Lower leg skin (tissue), 4 donors: ENCODE results near the gene ZNF600. TPM values are rescaled to one million over a fixed set of nuclear protein-coding genes. Genes with fewer than 3 reads are reported as not detected.
"Not testable (repeated sequence)": the region's sequence is repeated elsewhere in the genome, so short reads cannot be mapped to it uniquely, and the experiment has no call there.

Experiments
- DNase-seq, 2 donors: peaks; one replicate each; pipeline ENCODE4 v3.0.0-alpha.2; 2019; ENCODE audit warnings: low spot score in 2 of 2
- H3K4me3 ChIP-seq: fragments of 200-600 bp; sonication (generic); 2 replicates; pipeline ENCODE4 v1.5.1; 2017; ENCODE audit warnings: mild to moderate bottlenecking, low read depth; ENCODE audit not compliant: poor library complexity, severe bottlenecking
- CTCF ChIP-seq, 3 donors: fragments of 450-650 bp; IDR thresholded peaks; one replicate each; pipeline ENCODE4 v1.5.1; 2016; ENCODE audit warnings: antibody characterized with exemption in 3 of 3, mild to moderate bottlenecking in 3 of 3, moderate library complexity in 2 of 3
- POLR2A ChIP-seq, 2 donors: fragments of 450-650 bp; IDR thresholded peaks; one replicate each; pipeline ENCODE4 v1.6.1; 2016 to 2017; ENCODE audit warnings: antibody characterized with exemption in 2 of 2, mild to moderate bottlenecking in 1 of 2, moderate library complexity in 1 of 2
- WGBS, 2 donors: methylation state at CpG; one replicate each; pipeline ENCODE4 v1.1.5; 2018; 5-methylcytosine and 5-hydroxymethylcytosine counted together
- intact Hi-C: fragments of 100-400 bp; cut with DNase I; formaldehyde crosslinking; loops from one replicate; pipeline ENCODE4 v1.15.0; 2023; ENCODE audit warnings: low total_unique reads
- total RNA-seq, 4 donors: library from RNA; depleted of rRNA; stranded (reverse); fragments of >200 nt; gene quantifications; one replicate each; pipeline ENCODE4 v1.1.0, GENCODE V29; 2016

ZNF600 gene
- 10 to 100 TPM in 1 of 4 donors, 1 to 10 TPM in 3; 5.5 to 12.6 (median 7.9) TPM for total RNA-seq

DNA sequence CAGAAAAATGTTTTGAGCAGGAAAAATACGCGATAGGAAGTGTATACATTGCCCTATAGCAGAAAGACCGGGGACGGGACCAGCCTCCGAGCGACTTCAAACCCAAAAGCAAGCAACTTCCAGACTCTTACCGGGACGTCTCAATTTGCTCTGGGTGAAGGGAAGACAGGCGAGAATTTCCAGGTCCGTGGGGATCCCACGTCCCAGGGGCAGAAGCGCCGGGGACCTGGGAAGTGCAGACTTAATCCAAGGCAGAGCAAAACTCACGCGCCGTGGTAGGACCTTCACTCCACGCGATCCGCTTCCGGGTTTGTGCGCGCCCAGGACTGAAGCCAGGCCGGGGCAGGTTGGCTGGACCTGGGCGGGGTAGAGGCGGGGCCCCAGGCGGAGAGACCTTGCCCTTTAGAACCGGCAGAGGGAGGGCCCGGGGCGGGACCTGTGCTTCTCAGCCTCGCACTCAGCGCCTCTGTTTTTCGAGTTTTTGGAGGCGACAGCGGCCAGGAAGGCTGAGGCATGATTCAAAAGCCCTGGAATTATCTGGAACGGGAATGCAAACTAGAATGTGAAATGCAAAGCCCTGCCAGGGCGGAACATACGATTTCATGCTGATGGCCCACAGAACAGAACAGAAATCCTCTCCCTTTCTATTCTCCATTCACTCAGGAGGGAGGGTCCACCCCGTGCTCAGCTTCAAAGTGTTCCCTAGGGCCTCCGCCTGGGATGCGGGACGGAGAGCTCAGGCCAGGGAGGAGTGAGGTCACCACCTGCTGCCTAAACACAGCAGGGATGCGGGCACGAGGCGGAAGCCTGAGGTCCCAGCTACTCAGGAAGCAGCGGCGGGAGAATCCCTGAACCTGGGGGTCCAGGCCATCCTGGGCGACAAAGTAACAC is at the start of gene ZNF600:
ZNF600 (minus strand) TSS at position 328 of the 891 bp plus-strand sequence. CDS start 7,903 bp downstream, outside the sequence.
- peak; percentile 87 to 98 for DNase-seq
- peak within 1 kb of the TSS; percentile 57 for H3K4me3 ChIP-seq
- intact Hi-C loops: not testable (repeated sequence)
- 1% methylated on average over 47 of the region's 47 CpGs for WGBS, 2 donors

DNA sequence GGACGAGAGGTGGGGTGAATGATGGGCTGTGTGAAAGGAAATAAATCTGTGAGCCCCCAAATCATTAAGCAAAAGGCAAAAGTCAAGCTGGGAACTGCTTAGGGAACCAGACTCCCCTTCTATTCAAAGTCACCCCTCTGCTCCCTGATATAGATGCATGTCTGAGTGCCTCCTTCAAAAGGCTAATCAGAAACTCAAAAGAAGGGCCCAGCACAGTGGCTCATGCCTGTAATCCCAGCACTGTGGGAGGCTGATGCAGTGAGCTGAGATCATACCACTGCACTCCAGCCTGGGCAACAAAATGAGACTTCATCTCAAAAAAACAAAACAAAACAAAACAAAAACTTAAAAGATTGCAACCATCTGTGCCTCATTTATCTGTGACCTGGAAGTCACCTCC is 47.7 kb upstream of the ZNF600 start:
- intact Hi-C loops, DNase-seq: not testable (repeated sequence)

GRCh38 chr19:52833541-52833940 is 47.0 kb upstream of the ZNF600 start:
- WGBS, 2 donors: 57 to 60% methylated on average over 5 of the region's 5 CpGs
- intact Hi-C loops, H3K4me3 ChIP-seq, DNase-seq: not testable (repeated sequence)

More for the DNA sequence above, 47.7 kb upstream of the ZNF600 start:
- H3K4me3 ChIP-seq: not testable (repeated sequence)
- WGBS, 2 donors: 48 to 53% methylated on average over 1 of the region's 1 CpG

GRCh38 chr19:52829866-52830265 is 43.3 kb upstream of the ZNF600 start:
- H3K4me3 ChIP-seq, intact Hi-C loops, DNase-seq: not testable (repeated sequence)
- WGBS, 2 donors: 50 to 53% methylated on average over 7 of the region's 7 CpGs

DNA sequence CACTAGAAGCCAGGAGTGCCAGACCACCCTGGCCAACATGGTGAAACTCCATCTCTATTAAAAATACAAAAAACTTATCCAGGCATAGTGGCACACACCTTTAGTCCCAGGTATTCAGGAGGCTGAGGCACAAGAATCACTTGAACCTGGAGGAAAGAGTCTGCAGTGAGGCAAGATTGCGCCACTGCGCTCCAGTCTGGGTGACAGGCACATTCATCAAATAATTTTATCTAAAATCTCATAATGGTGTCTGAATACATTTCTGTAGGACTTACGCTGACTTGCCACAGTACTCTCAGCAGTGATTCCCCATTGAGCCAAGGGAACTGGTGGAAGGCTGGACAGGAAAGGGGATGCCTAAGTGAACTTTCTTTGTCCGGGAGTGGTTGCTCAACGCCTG is 39.2 kb upstream of the ZNF600 start:
- intact Hi-C loops: no loop called here
- DNase-seq: no peak
- WGBS, 2 donors: 91 to 92% methylated on average over 5 of the region's 5 CpGs
- no peak for TF ChIP-seq POLR2A (IDR thresholded peaks at IDR 0.05)
- TF ChIP-seq CTCF (IDR thresholded peaks at IDR 0.05): no peak
- no peak overlapping the region for H3K4me3 ChIP-seq

- intact Hi-C loops: no loop called here
- 94 to 95% methylated on average over 12 of the region's 12 CpGs for WGBS, 2 donors
- TF ChIP-seq CTCF (IDR thresholded peaks at IDR 0.05): no peak
- no peak overlapping the region for H3K4me3 ChIP-seq
- no peak for DNase-seq
Observed at GRCh38 chr19:52823676-52824075, 37.1 kb upstream of the ZNF600 start.

DNA sequence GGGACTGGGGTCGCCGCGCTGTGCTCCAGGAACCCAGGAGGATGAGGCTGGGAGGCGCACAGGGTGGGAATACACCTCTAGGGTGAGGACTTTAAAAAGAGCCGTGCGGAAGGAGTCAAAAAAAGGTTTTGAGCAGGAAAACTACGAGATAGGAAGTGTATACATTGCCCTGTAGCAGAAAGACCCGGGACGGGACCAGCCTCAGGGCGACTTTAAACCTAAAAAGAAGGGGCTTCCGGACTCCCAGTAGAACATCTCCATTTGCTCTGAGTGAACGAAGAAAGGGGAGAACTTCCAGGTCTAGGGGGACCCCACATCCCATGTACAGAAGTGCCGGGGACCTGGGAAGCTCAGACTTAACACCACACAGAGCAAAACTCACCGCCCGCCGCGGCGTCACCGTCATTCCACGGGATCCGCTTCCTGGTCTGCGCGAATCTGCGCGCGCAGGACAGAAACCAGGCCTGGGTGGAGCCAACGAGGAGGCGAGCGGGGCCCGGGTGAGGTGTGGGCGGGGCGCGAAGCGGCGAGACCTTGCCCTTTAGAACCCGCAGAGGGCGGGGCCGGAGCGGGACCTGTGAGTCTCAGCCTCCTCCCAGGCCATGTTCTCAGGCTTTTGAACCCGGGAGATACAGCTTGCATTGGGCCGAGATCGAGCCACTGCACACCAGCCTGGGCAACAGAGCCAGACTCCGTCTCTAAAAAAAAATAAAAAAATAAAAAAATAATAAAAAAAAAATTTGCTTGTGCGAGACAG is 34.8 kb upstream of the ZNF600 start, which contains the start of gene ZNF28:
ZNF28 (minus strand) TSS at position 430 of the 757 bp plus-strand sequence. CDS start 3,675 bp downstream, outside the sequence.
- 1% methylated on average over 34 of the region's 44 CpGs for WGBS, 2 donors
- intact Hi-C loops: not testable (repeated sequence)
- peak within 1 kb of the TSS; percentile 66 for H3K4me3 ChIP-seq
- peak; percentile 33 to 93 for DNase-seq

DNA sequence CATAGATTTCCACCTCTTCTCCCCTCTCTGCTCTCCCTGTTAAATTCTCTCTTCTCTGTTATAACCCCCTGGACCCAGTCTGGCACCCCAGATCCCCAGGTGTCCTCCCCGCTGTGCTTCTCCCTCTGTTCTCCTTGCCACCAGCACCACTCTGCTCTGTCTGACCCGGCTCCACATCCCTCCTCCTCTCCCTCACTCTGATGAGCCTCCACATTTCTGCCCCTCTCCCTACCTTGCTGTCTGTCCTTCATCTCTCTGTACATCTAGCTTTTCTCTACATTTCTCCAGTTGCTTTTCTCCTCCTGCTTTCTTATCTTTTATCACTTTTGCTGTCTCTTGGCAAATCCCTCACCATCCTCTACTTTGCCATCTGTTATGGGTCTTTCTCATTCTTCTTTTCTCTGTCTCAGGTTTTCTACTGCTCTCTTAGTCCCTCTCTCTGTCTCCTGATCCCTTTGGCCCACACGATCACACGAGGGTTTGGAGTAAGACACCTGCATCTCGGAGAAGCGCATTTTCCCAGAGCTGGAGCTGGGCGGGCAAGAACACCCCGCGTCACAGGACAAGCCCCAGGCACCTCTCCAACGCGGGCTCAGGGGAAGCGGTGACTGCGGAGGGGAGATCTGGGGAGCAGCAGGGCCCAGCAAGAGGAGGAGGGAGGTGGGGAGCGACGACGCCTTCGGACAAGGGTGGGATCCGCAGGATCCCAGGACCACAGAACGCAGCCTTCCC is 34.0 kb upstream of the ZNF600 start:
- H3K4me3 ChIP-seq: peak overlapping the region; percentile 66
- intact Hi-C loops: not testable (repeated sequence)
- DNase-seq: peak in 1 of 2 donors; percentile 90
- 8 to 10% methylated on average over 18 to 19 of the region's 19 CpGs for WGBS, 2 donors
